ES-I3 (cell line): ENCODE measurements around the gene BAIAP3.
A peak's percentile ranks its signal among the peaks of the same experiment; 100 is the strongest.

Experiments used
- H3K36me3 ChIP-seq: 2 replicates; pipeline ENCODE4 v1.6.1; 2013; ENCODE audit warnings: mild to moderate bottlenecking, low read length, control low read depth, moderate library complexity; ENCODE audit not compliant: insufficient read depth
- H3K4me1 ChIP-seq: 2 replicates; pipeline ENCODE4 v1.6.1; 2013; ENCODE audit warnings: mild to moderate bottlenecking, control low read depth, low read length; ENCODE audit not compliant: insufficient read depth
- H3K9ac ChIP-seq: 2 replicates; pipeline ENCODE4 v1.6.1; 2013; ENCODE audit warnings: low read depth, mild to moderate bottlenecking, low read length, moderate library complexity
- H3K9me3 ChIP-seq: 2 replicates; pipeline ENCODE4 v1.6.1; 2013; ENCODE audit warnings: mild to moderate bottlenecking, low read length, moderate library complexity; ENCODE audit not compliant: control insufficient read depth, insufficient read depth

Gene BAIAP3

DNA sequence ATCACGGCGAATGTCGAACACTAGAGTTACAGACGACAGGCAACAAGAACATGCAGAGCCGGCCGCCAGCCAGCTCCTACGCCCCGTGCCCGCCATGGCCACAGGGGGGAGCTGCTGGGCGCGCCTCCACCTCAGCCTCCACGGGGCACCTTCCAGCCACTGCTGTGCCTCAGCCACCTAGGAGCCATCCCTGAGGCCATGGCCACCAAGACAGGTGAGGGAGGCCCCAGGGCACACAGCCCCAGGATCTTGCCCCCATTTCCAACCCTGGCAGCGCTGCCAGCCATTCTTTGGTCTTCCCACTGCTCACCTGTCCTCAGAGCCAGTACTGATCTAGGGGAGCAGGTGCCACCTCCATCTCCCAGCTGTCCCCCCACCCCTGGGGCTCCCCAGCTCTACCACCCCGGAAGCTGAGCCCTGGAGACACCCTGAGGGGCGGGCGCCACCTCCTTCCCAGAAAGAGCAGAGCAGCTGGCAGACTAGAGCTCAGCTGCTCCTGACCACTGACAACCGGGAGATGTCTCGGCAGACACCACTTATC lies 30.1 kb downstream of the BAIAP3 start:
- H3K4me1 ChIP-seq = no peaks in the 10 kb centered on the region
- H3K9me3 ChIP-seq = no peaks in the 10 kb centered on the region
- H3K9ac ChIP-seq = no peak overlapping the region
- peaks cover 14% of the 10 kb centered on the region for H3K36me3 ChIP-seq

DNA sequence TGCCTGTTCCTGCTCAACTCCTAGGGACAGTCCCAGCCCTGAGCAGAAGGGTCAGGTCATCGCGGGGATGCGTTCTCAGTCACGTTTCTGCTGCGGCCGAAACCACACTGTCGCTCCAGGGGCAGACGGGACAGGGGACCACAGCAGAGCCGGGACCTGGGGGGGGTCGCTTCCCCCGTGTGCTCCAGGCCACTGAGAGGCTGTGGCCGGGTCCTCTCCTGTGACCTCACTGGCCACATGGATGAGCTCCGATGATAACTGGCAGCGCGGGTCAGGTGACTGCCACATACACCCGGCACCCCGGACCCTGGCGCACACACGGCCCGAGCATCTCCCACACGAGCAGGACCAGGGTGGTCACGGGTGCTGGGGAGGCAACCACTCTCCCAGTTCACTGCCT lies 31.1 kb downstream of the BAIAP3 start:
- Histone ChIP-seq H3K36me3 (peaks cover 14% of the 10 kb centered on the region), H3K4me1 (no peaks in the 10 kb centered on the region), H3K9me3 (no peaks in the 10 kb centered on the region), H3K9ac (no peak overlapping the region)

DNA sequence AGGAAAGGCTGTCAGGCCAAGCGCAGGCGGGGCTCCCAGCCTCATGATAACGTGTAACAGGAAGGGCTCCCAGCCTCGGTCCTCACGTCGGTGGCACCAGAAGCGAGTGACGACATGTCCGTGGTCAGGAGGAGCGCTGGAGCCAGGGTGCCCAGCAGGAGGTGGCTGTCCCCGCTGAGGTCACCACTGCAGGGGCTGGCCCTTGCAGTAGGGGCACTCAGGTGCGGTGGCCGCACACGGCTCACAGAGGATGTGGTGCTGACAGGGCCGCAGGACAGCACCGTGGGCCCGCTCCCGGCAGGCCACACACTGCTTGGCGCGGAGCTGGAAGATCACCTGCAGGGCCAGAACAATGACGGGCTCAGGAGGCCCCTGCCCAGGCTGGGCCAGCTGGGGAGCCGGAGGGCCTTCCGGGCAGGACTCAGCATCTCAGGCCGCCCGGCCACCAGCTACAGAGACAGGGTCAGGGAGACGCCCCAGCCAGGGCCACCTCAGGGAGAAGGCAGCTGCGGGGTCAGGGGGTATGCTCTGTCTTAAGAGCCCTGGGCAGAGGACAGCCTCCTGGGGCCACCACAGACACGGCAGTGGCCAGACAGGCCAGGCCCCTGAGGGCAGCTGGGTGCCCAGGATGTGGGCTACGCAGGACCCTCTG lies 32.7 kb downstream of the BAIAP3 start:
- Histone ChIP-seq H3K36me3 (peaks cover 14% of the 10 kb centered on the region), H3K9ac (no peak overlapping the region), H3K4me1 (no peaks in the 10 kb centered on the region), H3K9me3 (no peaks in the 10 kb centered on the region)

DNA sequence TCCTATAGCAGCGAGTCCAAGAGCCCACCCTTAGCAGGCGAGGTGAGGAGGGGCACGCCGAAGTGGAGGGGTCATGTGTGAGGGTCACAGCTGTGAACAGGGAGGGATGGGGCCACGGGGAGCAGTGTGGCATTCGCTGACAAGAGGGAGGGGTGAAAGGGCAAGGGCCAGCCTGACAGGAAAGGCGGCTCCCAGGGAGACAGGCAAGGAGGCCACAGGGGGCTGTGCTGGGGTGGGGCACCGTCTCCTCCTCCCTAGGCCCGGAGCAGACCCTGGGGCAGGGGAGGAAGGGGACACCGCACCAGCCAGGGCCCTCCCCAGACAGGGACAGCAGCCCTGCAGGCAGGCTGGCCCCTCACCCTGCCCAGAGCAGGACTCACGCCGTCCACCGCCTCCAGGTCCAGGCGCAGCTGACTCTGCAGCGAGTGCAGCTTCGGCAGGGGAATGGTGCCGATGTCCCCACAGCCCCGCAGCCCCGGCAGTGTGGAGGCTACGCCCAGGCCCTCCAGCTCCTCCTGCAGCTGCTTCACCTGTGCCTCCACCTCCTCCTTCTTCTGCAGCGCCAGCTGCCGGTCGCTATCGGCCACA lies 33.4 kb downstream of the BAIAP3 start:
- no peaks in the 10 kb centered on the region for H3K4me1 ChIP-seq
- no peak overlapping the region for H3K9ac ChIP-seq
- H3K9me3 ChIP-seq = no peaks in the 10 kb centered on the region
- peaks cover 14% of the 10 kb centered on the region for H3K36me3 ChIP-seq

DNA sequence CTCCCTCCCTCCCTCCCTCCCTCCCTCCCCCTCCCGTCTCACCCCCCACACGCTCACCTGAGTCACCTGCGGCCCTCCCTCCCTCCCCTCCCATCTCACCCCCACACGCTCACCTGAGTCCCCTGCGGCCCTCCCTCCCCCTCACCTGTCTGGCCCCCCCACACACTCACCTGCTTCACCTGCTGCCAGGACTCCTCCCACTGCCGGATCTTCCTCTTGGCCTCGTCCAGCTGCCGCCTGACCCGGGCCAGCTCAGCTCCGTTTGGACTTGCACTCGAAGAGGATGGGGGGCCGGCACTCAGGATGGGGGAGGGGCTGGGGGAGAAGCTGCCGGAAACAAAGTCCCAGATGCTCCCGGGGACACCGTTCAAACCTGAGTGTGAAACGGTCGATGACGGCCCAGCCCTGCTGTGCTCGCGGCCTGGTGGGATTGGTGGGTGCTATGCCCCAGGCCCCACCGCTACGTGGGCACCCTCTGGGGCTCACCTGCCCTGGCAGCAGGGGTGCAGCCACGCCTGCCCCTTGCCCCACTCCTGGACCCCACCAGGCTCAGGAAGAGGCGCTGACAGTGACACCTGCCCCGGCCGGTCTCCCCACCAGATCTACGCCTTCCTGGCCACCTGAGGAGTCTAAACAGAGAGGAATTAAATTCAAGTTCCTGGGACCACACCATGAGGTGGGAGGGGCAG lies 34.2 kb downstream of the BAIAP3 start:
- Histone ChIP-seq H3K4me1 (no peaks in the 10 kb centered on the region), H3K36me3 (peaks cover 11% of the 10 kb centered on the region), H3K9ac (no peak overlapping the region)

DNA sequence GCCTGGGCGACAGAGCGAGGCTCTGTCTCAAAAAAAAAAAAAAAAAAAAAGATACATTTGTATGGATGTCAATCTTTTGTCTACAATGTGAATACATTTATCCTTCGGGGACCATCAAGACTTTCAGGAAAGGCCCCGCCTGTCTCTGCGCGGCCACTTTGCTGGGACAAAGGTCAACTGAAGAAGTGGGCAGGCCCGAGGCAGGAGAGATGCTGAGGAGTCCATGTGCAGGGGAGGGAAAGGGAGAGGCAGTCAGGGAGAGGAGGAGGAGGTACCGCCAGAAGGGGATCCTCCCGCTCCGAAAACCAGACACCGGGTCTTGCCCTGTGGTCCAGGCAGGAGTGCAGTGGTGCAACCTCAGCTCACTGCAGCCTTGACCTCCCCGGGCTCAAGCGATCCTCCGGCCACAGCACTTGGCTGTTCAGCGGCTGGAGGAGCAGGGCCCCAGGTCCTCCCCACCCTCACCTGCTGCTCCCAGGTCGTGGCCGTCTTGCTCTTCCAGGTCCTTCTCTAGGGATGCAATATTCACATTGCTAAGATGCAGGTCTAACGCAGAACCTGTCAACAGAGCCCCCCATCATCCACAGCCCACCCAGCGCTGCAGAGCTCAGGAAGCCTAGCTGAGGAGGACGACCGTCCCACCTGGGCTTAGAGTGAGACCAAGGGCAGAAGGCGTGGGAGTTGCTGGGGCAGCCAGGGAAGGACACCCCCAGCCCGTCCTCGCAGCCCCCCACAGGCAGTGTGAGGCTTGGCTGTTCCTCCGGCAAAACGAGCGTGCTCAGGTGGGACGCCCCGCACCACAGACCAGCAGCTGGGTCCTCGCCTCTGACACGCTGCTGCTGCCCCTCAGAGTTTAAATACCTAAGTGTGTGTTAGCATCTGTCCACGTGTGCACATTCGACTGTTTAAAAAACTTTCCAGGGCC lies 37.9 kb downstream of the BAIAP3 start:
- H3K9me3 ChIP-seq = no peaks in the 10 kb centered on the region
- no peak overlapping the region for H3K9ac ChIP-seq
- H3K36me3 ChIP-seq = peaks cover 2% of the 10 kb centered on the region; the same call in 1 of the 2 replicates
- no peaks in the 10 kb centered on the region for H3K4me1 ChIP-seq

More for the DNA sequence above, 34.2 kb downstream of the BAIAP3 start:
- no peaks in the 10 kb centered on the region for H3K9me3 ChIP-seq

DNA sequence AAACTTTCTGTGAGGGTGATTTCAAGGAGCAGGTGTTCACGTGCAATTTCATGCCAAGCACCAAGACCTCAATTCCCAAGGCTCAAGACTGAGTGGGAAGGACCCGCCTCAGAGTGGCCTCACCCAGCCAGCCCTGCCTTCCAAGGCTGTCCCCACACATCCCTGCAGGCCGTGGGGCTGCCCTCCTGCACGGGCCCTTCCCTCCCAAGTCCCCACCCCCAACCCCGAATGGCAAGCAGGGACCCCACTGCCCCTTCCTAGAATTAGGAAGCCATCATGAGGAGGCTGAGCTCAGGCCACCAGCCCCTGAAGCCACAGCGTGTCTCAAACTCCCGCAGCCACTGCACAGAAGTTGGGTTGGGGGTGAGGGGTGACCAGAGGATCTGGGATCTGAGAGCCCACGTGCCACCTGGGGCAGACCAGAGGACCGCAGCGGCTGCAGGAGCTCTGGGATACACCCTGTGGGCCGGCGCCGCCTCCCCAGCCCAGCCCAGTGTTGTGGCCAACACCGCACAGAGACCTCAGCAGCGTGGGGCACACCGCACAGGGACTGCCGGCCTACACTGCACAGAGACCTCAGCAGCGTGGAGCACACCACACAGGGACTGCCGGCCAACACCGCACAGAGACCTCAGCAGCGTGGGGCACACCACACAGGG lies 39.0 kb downstream of the BAIAP3 start:
- Histone ChIP-seq H3K4me1 (no peaks in the 10 kb centered on the region), H3K36me3 (no peaks in the 10 kb centered on the region), H3K9ac (no peak overlapping the region), H3K9me3 (no peaks in the 10 kb centered on the region)

DNA sequence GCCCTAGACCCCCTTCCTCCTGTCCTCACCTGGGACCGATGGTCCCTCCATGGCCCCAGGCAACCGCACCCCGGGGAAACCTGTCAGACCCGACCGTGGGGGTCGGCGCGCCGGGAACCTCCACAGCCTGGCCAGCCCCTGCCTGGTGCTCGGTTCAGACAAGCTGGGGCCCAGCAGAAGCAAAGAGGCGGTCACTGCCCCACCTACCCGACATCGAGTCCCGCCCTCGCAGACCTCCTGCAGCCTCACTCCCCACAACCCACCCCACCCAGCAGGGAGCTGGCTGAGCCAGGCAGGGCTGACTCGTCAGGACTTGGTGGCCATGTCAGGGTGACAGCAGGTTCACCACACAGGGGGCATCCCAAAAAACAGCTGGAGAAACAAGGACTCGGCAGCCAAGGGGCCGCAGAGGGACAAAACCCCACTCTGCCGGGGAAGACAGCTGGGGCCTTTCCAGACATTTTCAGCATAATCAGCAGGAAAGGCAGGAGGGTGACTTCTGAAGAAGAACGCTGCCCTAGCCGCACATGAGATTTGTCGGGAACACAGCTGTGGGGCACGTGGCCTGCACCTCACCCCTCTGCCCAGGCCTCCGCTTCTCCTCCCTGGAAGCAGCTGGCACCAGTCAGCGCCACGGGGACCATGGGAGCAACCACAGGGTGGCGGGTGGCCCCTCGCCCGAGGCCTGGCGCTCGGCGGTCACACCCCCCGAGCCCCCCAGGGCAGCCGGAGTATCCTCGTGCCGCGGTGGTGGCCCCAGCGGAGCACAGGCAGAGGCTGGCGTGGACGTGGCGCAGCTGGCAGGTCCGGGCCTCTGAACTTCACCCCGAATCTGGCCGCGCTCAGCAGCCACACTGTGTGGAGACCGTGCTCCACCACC lies 41.2 kb downstream of the BAIAP3 start:
- H3K9me3 ChIP-seq = no peaks in the 10 kb centered on the region
- no peaks in the 10 kb centered on the region; the same call in 1 of the 2 replicates for H3K4me1 ChIP-seq
- H3K9ac ChIP-seq = no peak overlapping the region
- no peaks in the 10 kb centered on the region for H3K36me3 ChIP-seq

DNA sequence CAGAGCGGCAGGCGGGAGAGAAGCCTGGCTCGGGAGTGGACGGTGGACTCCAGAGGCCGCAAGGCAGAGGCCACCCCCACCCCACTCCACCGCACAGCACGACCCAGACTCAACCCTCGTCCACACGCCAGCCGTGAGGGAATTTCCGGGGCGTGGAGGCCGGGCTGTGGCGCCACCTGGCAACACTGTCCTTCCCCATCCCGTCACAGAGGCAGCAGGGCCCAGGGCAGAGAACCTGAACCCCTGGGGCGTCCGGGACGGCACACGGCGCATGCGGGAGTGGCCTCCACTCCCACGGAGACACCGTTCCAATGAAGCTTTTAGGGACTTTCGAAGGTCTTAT lies 41.8 kb downstream of the BAIAP3 start:
- Histone ChIP-seq H3K4me1 (peaks cover 3% of the 10 kb centered on the region; the same call in 1 of the 2 replicates), H3K9ac (no peak overlapping the region), H3K9me3 (no peaks in the 10 kb centered on the region), H3K36me3 (no peaks in the 10 kb centered on the region)

DNA sequence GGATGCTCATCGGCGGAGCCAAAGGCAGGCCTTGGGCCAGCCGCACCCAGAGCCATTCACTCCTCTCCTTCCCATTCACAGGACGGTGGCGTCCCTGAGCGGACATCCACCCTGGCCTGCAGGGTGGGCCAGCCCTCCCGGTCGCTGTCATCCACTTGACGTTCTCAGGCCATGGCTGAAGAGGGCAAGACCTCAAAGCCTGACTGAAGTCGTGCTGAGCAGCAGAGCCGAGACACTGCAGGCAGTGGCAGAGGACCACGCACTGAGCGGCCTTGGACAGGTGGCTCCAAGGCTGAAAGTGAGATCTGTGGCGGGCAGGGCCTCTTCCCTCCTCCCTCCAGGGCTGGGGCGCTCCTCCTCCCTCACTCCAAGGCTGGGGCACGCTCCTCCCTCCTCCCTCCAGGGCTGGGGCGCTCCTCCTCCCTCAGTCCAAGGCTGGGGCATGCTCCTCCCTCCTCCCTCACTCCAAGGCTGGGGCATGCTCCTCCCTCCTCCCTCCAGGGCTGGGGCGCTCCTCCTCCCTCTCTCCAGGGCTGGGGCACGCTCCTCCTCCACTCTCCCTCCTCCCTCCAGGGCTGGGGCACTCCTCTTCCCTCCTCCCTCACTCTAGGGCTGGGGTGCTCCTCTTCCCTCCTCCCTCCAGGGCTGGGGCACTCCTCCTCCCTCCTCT lies 42.4 kb downstream of the BAIAP3 start:
- Histone ChIP-seq H3K36me3 (no peaks in the 10 kb centered on the region), H3K4me1 (peaks cover 6% of the 10 kb centered on the region; the same call in 1 of the 2 replicates), H3K9me3 (no peaks in the 10 kb centered on the region), H3K9ac (no peak overlapping the region)

DNA sequence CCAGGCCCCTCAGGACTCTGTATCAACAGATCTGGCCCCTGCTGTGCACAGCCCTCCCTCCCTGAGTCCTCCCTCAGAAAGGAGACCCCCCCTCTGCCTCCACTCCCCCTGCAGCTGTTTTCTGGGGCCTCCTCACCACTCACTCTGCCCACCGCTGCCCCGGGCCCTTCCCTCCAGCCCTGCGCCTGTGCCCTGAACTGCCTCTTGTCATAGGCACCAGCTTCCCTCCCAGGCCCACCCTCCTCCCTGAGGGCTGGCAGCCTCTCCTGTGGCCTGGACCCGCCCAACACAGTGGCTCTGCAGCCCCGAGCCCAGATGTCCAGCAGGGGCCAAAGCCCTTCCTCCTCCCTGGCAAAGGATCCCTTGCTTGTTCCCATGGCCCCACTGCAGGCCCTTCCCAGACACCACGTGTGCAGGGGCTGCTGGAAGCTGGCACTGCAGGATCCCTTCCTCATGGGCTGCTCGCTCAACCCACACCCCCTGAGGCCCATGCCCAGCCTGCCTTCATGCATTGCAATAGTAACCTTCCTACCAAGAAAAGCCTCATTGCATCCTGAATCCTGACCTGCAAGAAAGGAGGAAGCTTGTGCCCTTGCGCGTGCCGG lies 44.1 kb downstream of the BAIAP3 start:
- Histone ChIP-seq H3K4me1 (peaks cover 6% of the 10 kb centered on the region; the same call in 1 of the 2 replicates), H3K9ac (no peak overlapping the region), H3K36me3 (no peaks in the 10 kb centered on the region), H3K9me3 (no peaks in the 10 kb centered on the region)

DNA sequence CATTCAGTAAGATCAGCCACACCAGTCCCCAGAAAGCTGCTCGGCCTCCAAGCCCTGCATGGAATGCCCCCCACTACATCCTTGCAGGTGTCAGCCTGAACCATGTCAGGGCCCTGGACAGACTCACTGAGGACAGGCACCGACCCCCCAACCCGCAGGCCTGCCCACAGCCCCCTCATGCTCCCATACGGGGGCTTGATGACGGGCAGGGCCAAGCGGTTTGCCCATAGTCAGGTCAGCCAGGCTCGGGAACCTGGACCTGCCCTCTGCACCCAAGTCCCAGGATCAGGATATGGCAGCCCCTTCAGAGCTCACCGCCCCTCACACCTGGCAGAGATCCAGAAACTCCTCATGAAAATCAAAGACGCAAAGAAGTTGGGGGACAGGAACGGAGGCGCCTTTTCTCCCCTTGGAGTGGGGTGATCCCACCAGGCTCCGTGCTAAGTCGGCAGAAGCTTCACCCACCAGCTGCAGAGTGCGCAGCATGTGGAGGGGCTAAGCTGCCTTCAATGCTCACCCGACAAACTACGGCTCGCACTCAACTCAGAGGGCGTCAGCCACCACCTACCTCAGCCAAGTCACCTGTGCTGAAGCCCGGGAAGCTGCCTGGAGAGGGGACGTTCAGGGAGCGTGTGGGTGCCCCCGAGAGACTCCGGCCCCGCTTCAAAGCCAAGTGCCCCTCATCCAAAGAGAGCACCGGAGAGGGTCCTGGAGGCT lies 44.8 kb downstream of the BAIAP3 start:
- peak overlapping the region; percentile 55 for H3K9ac ChIP-seq
- no peaks in the 10 kb centered on the region for H3K36me3 ChIP-seq
- peaks cover 6% of the 10 kb centered on the region; the same call in 1 of the 2 replicates for H3K4me1 ChIP-seq
- H3K9me3 ChIP-seq = no peaks in the 10 kb centered on the region
